ENCODE results near the gene C12orf76.
"Not testable (repeated sequence)": the region's sequence is repeated elsewhere in the genome, so short reads cannot be mapped to it uniquely, and the experiment has no call there.

Gene C12orf76

DNA sequence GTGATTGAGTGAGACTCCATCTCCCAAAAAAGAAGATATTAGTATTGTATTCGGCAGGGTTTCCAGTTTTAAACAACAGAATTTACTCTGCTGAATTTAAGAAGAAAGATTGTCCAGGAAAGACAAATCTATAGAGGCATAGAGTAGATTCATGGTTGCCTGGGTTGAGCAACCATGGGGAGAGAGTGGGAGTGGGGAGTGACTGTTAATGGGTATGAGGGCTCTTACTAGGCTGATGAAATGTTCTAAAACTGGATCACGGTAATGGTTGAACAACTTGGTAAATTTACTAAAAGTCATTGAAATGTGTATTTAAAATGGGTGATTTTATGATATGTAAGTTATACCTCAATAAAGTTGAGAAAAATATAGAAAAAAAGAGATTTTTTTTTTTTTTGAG, 13.9 kb upstream of the C12orf76 start:
- no peak for DNase-seq

DNA sequence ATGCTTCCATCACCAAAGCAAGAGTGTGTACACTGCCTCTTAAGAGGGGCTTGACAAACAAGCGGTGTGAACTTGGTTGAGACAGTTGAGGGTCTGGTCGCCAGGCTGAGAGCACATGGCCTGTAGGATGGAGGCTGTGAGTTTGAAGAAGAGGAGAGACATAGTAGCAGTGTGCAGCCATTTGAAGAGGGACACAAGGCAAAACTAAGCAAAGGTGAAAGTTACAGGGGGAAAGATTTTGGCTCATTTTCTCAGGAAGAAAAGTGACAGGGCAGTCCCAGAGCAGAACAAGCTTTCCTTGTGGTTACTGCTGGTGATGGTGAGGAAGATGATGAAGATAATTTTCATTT, 11.3 kb upstream of the C12orf76 start:
- no peak for DNase-seq

DNA sequence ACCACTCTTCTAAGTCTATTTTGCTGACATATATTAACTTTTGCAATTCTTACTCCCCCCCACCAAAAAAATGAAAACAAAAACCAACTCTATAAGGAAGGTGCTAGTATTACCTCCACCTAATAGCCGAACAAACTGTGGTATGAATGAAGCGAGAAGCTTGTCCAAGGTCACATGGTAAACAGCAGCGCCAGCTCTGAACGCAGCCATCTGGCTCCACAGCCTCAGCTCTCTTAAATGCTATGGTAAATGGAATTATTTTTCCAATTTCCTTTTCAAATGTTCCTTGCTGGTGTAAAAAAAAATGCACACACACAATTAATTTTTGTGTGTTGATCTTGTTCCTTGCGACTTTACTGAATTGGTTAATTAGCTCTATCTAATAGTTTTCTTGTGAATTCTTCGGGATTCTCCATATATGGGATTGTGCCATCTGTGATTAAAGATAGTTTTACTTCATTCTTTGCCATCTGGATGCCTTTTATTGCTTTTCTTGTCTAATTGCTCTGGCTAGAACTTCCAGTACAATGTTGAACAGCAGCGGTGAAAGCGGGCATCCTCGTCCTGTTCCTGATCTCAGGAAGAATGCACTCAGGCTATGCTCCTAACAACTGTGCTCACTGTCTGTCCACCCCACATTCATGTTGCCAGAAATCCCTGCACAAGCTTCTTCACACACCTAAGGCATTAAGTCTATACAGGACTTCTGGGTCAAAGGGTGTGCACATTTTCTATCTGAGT, 10.7 kb upstream of the C12orf76 start:
- no peak for DNase-seq

DNA sequence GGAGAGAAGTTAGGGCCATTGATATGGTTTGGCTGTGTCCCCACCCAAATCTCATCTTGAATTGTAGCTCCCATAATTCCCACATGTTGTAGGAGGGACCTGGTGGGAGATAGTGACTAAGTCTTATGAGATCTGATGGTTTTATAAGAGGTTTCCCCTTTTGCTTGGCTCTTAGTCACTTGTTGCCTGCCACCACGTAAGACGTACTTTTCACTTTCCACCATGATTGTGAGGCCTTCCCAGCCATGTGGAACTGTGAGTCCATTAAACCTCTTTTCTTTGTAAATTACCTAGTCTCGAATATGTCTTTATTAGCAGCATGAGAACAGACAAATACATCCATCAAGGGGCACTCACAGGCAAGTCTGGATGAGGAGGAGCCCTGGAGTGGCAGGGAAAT, 8.3 kb upstream of the C12orf76 start:
- DNase-seq: not testable (repeated sequence)

DNA sequence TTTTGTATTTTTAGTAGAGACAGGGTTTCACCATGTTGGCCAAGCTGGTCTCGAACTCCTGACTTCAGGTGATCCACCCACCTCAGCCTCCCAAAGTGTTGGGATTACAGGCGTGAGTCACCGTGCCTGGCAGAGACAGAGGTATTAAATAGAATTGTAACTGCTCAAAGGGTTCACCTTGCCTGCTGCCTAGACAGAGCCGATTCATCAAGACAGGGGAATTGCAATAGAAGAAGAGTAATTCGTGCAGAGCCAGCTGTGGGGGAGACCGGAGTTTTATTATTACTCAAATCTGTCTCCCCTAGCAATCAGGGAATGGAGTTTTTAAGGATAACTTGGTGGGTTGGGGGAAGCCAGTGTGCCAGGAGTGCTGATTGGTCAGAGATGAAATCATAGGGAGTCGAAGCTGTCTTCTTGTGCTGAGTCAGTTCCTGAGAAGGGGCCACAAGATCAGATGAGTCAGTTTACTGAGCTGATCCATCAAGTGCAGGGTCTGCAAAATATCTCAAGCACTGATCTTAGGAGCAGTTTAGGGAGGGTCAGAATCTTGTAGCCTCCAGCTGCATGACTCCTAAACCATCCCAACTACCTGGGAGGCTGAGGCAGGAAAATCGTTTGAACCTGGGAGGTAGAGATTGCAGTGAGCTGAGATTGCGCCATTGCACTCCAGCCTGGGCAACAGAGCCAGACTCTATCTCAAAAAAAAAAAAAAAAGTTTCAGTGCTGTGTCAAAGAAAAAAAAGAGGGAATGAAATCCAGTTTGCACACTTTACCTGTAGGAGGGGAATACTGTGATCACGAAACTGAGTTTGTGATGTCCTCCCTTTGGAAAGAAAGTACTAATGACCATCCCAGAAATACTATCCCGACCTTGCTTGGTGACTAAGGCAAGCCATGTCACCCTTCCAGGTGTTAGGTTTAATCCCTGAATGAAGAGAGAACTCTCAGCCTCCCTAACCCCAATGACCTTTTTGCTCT, 7.3 kb upstream of the C12orf76 start:
- peak; percentile 34 for DNase-seq

DNA sequence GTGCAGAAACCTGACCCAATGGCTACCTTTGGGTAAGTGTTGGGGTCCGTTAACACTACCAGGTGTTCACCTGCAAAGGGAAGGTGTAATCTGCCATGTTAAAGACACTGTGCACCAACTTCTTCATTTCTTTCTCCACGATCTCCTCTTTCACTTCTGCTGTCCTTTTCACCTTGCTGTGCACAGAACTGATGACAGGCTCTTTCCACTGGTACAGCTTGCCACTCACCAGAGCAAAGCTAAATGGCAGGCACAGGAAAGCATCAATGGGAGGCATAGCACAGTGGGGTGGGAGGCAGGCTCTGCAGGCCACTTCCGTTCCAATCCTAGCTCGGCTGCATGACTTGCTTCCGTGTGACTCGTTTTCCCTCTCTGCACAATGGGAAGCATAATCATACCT, 2.6 kb upstream of the C12orf76 start:
- DNase-seq: peak; percentile 73

DNA sequence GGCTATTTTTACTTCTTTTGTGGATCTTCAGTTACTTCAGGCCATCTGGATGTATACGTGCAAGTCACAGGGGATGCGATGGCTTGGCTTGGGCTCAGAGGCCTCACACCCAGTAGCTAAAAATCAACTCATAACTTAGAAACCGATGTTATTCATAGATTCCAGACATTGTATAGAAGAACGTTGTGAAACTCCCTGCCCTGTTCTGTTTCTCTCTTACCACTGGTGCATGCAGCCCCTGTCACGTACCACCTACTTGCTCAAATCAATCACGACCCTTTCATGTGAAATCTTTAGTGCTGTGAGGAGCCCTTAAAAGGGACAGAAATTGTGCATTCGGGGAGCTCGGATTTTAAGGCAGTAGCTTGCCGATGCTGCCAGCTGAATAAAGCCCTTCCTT, 1.3 kb upstream of the C12orf76 start:
- not testable (repeated sequence) for DNase-seq

DNA sequence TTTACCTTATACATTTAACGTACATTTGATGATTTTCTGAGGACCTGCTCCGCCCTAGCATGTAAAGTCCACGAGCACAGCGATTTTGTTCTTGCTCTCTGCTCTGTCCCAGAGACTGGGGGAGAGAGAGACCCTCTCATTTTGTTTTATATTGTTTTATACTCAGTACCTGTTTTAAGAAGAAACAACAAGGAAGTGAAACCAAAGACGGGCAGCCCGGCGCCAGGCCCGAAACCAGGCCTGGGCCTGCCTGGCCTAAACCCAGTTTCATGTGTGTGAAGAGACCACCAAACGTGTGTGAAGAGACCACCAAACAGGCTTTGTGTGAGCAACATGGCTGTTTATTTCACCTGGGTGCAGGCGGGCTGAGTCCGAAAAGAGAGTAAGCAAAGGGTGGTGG, 712 bp upstream of the C12orf76 start:
- peak; percentile 60 for DNase-seq

DNA sequence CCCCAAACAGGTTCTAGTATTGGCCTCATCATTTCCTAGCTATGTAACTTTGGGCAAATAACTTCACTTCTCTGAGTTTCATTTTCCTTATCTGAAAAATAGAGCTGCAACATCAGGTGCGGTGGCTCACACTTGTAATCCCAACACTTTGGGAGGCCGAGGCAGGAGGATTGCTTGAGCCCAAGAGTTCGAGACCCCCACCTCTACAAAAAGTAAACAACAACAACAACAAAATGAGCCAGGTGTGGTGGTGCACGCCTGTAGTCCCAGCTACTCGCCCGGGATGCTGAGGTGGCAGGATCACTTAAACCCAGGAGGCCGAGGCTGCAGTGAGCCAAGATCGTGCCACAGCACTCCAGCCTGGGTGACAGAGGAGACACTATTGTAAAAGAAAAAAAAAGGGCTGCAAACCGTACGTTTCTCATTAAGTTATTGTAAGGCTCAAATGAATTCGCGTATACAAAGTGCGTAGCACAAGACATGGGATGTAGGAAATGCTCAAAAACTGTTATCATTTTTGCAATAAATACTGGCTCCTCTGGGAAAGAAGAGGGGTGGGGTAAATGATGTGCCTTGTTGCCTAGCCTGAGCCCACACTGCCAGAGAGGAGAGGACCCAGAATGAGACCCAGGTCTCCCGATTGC, 903 bp downstream of the C12orf76 start:
- no peak for DNase-seq

DNA sequence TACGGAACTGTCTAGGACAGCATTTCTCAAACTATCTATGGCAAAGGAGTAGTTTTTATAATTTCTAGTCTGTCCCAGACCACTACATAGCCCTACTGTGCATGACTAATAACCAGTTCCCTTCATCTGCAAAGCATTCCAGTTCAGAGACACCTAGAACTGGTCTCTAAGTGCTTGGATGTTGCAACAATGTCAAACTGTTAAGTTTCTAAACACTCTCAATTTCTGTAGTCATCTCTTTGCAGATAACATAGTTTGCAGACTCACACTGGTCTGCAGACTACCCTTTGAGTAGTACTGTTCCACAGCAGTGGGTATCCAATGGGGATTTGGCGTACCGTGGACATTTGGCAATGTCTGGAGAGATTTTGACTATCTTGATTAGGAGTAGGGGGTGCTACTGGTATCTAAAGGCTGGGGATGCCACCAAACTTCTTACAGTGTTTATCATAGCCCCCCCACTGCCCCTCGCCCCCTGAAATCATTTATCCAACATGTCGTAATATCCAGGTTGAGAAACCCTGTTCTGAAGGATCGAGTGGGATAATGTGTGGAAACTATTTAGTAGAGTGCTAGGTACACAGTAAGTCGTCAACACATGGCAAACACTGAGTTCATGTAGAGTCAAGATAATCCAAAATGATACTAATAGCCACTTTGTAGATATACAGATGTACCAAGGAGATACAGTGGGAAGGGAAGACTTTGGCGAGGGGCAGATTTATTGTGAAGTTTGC, 1.7 kb downstream of the C12orf76 start:
- no peak for DNase-seq

DNA sequence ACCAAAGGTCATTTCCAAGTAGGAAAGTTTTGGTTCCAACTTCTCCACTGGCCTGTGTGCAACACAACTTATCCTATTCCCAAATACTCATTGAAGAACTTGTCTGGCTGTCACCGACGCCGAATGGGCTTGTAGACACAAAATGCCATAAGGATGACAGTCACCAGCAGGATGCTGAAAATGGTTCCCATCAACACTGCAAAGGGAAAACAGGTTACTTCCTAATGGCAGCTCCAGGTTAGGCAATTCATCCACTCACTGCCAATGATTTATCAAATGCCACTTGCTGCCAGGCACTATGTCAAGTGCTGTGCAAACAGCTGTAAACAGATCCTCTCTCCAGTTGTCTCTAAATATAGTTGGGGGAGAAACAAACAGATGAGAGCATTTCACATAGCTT, 6.1 kb downstream of the C12orf76 start:
- no peak for DNase-seq

DNA sequence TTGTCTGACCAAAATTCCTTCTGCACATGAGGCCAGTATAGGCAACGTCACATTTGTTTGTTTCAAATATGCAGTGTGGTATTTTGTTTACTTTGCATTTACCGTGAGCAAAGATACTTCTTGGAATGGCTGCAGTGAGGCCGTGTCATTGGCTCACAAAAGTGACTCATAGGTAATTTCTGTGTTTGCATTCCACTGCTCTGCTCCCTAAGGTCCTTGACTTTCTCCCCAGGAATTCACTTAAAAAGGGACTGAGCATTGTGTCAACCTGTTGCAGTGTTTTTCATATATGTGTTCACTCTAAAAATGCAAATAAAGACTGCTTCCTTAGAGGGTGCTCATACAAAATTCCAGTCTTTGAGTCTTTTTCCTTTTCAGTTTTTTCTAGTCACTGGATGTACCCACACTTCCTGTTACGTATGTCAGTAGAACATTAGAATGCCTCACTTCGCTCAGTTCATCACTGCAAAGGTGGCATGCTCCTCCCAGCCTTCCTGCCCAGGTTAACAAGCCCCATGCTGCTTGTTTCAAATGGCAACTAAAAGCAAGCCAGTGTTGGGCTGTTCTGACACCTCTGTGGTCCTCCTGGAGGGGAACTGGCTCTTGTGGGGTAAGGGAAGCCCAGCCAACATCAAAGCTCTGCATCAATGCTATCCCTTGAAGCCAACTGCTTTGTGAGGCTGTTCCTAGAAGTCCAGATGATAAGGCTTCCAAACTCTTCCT, 9.1 kb downstream of the C12orf76 start:
- DNase-seq: no peak

DNA sequence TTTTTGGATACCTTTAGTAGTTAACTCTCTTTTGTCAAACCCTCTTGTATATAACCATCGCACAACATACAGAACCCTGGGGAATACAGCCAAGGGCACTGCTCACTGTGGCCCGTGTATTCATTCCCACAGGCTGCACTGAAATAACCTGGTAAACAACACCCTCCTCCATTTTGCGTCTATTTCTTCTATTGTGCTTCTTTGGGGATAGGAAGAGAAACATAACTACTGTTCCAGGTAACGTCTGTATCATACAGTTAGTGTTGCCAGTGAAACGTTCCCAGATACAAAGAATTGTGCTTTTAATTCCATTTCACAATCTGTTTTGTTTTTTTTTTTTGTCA, 9.6 kb downstream of the C12orf76 start:
- DNase-seq: no peak

DNA sequence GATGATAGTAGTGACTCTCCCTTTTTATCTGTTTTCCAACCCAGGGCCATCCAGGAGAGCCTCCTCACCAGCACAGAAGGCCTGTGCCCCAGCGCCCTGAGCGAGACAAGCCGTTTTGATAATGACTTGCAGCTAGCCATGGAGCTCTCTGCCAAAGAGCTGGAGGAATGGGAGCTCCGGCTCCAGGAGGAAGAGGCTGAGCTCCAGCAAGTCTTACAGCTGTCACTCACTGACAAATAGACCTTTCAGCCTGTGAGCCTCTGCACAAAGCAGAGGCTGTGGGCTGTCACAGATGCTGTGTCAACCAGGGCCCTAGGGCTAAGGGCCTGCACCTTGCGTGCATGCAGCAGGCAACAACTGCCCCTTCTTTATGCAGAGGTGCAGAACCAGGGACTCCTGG, 11.0 kb downstream of the C12orf76 start:
- no peak for DNase-seq

DNA sequence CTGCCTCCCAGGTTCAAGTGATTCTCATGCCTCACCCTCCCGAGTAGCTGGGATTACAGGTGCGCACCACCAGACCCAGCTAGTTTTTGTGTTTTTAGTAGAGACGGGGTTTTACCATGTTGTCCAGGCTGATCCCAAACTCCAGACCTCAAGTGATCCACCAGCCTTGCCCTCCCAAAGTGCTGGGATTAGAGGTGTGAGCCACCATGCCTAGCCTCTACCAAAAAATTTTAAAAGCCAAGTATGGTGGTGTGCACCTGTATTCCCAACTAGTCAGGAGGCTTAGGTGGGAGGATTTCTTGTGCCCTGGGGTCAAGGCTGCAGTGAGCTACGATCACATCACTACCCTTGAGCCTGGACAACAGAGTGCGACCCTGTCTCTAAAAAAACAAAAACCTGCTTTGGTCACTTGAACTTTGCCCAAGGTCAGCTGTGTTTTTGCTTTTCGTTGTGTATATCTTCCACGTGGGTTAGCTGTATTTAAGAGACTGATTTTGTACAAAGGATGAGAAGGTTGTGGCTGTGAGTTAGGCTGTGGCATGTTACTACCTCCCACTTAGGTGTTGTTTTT, 12.7 kb downstream of the C12orf76 start:
- DNase-seq: no peak

DNA sequence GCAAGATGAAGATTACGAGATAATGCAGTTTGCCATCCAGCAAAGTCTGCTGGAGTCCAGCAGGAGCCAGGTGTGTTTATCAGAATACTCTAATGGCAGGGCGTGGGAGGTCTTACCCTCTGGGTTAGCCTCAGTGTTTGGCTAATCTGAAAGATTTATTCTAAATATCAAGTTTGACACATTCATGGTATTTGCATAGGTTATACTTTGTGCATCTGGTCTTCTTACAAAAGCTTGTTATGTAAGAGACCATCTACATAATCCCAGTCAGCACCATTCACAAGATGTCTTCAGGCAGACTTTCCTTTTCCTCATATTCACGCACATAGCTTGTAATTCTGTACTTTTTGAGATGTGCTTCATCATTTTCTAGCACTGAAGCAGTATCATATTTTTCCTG, 14.4 kb downstream of the C12orf76 start:
- no peak for DNase-seq

DNA sequence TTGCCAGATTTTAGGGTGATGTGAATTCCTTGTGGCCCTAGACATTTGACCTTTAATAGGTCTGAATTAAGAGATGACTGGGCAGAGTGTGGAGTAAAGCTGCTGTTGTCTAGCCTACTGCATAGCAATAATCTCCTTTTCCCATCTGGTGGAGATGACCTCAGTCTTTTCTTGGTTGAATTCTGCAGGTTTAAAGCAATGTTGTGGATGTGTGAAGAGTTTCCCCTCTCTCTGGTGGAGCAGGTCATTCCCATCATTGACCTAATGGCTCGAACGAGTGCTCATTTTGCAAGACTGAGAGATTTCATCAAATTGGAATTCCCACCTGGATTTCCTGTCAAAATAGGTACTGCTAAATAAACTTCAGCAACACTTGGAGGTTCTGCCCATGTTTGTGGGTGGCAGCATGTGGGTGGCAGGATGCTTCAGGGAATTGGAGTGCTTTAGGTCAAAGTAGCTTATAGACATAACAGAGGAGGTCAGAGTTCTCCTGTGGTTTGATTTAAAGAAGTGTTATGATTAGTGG, 19.0 kb downstream of the C12orf76 start:
- no peak for DNase-seq

DNA sequence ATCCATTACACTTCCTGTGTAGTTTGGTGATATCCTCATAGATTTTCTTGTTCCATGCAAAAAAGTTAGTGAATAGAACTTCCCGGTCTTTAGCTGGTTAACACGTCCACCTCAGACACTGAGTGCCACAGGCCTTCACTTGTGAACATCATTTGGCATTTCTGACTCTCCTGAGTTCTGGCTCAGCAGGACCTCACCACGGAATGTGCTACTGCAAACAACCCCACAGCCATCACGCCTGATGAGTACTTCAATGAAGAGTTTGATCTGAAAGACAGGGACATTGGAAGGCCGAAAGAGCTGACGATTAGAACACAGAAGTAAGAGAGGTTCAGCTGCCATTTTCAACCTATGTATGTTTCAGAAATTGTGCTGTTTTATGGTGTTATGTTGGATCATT, 20.0 kb downstream of the C12orf76 start:
- no peak for DNase-seq

DNA sequence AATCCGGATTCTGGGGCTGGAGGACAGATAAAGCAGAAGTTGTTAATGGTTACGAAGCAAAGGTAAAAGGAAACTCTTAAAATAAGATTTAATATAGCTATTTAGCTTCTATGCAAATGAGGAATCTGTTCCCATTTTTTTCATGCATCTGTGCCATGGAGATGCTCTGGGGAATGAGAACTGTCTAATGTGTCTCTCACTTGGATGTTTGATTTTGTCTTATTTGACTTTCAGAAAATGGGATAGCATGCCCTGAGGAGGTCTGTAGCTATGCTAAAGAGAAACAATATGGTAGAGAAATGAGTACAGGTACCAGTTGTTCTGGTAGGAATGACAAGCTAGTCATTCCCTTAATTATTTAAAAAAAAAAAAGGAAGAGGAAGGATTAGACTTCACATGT, 24.3 kb downstream of the C12orf76 start:
- no peak for DNase-seq

DNA sequence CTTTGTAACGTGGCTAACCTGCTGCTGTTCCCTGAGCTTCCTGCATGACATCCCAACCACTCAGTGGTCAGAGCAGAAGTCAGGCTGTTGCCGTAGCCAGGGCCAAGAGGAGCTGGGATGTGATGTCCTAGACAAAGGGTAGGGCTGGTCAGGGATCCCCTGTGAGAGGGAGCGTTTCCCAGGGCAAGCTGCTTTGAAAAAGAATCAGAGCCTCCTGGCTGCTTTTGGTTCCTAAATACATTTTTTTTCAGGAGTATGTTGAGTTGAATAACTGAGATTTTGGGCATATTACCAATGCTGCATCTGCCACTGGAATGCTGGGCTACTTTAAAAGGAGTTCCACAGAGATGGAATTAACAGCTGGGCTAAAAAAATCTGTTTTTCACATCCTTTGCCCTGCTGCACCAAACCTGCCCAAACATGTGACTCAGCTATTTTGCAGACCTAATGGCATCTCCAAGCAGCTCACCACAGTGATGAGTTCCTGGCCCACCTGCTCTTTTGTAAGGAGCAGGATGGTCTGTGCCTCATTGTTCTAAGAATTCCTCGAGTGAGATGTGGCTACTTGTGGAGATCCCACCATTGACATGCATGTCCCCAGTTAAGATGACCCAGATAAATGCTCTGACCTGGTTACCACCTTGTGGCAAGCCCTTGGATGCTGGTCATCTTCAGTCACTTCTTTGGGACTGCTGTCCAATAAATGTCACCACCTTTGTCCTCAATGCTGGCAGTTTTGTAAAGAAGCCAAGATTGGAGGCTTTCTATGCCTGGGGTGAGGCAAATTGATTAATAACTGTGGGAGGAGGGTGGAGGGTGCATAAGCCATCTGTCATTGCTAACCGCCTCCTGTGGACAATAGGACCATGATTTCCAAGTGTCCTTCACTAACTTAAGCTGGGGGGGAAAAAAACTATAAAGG, 25.0 kb downstream of the C12orf76 start:
- peak; percentile 9 for DNase-seq

DNA sequence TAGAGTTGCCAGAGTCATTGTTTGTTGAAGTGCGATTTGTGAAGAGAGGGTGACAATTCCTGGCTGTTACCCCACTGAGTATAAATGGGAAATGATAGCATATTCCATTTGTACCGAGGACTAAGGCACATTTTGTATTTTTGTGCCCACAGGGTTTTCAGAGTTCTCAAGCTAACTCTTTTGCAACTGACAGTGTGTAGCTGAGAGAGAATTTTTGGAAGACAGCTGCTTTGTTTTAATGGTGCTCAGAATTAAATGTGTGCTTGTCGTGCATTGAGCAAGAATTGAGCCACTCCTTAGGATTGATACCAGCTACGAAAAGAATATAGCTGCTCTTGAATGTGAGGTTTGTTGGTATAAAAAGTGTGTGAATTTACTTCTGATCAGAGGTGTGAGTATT, 27.4 kb downstream of the C12orf76 start:
- DNase-seq: no peak

Data from RPMI8226 (cell line).